ENCODE measurements around the gene SLC30A1.
A peak's percentile ranks its signal among the peaks of the same experiment; 100 is the strongest.

The SLC30A1 gene

DNA sequence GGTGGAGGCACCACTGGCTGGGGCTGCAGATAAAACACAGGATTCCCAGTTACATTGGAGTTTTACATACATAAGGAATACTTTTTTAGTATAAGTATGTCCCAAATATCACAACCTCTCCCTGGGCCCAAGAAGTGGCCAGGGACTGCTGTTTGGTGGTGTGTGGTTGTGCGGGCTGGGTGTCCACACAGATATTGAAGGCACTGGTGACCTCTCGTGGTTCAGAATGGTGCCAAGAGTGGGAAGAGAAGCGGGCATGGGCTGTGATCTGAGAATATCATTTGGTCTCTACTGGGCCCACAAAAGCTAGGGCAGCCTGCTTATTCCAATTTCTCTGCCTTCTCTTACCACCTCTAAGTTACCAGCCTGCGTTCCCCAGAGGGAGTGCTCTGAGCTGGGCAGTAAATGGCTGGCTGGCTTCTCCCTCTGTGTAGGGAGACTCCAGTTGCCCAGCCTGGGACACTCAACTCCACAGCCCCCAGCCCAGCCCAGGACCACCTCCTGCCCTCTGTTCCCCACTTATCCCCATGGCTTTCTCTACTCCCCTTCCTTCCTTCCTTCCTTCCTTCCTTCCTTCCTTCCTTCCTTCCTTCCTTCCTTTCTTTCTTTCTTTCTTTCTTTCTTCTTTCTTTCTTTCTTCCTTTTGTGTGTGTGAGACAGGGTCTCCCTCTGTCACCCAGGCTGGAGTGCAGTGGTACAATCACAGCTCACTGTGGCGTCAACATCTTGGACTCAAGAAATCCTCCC lies 44.2 kb downstream of the SLC30A1 start:
- Mint-ChIP-seq H3K9me3 (no peaks in the 10 kb centered on the region), H3K36me3 (no peaks in the 10 kb centered on the region), H3K27me3 (peaks cover 2% of the 10 kb centered on the region in 2 donors), H3K27ac (no peak overlapping the region), H3K4me1 (peaks cover under 1 to 2% of the 10 kb centered on the region in 2 donors), H3K4me3 (no peak overlapping the region)
- ATAC-seq (replicated peaks), result no peak
- DNase-seq, result no peak

DNA sequence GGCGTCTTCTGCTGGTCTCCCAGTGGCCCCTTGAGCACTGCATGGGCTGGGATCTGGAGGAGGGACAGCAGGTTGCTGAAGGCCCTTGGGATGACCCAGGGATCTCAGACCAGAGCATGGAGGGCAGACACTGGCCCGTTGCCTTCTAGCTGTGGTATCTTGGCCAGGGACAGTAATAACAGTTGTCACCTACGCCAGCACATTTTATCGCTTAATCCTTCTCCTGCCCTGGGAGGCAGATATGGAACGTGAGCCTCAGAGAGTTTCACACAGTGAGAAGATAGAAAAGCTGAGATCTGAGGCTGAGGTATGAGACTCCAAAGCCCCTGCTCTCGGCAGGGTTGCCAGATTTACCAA lies 46.9 kb downstream of the SLC30A1 start:
- ATAC-seq (replicated peaks) (no peak), DNase-seq (no peak)
- no peaks in the 10 kb centered on the region for H3K36me3 Mint-ChIP-seq
- no peak overlapping the region for H3K4me3 Mint-ChIP-seq
- H3K4me1 Mint-ChIP-seq, result peaks cover 15 to 20% of the 10 kb centered on the region in 2 donors
- H3K27ac Mint-ChIP-seq, result no peak overlapping the region
- peaks cover 7 to 9% of the 10 kb centered on the region in 2 donors for H3K27me3 Mint-ChIP-seq
- H3K9me3 Mint-ChIP-seq, result no peaks in the 10 kb centered on the region

DNA sequence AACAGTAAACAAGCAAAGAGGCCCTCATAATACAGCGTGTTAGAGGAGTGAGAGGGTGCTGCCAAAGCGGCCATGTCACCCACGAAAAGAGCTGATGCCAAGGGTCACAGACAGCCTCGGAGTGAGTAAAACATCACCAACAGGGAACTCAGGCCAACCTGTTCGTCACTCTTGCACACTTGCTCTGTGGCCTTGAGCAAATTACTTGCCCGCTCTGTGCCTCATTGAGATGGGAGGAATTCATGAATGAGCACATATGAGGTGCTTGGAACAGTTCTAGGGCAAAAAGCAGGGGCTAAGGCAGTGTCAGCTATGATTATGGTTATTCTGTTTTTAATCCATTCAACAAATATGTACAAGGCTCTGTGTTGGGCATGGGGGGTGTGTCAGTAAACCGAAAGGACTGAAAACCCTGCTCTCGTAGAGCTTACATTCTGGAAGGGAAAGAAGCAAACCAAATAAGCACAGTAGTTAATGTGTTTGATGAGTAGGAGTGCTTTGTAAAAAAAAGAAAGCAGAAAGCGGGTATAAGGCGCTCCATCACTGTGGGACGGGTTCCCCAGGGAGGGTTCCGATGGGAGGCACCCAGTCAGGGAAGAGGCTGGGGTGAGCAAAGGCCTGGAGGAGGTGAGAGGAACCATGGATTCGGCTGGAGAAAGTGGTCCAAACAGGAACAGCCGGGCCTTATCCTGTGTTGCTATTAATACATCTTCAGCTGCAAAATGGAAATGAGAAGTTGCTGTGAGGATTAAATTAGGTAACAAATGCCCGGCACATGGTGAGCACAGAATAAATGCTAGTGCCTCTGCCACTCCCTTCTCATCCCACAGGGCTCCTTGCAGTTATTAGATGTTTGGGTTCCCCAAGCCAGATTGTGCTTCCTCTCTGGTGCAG lies 47.5 kb downstream of the SLC30A1 start:
- Mint-ChIP-seq H3K27me3 (peaks cover 7 to 11% of the 10 kb centered on the region in 2 donors), H3K27ac (no peak overlapping the region), H3K4me3 (no peak overlapping the region), H3K4me1 (peaks cover 19 to 26% of the 10 kb centered on the region in 2 donors), H3K9me3 (no peaks in the 10 kb centered on the region), H3K36me3 (no peaks in the 10 kb centered on the region)
- DNase-seq (no peak), ATAC-seq (replicated peaks) (no peak)

DNA sequence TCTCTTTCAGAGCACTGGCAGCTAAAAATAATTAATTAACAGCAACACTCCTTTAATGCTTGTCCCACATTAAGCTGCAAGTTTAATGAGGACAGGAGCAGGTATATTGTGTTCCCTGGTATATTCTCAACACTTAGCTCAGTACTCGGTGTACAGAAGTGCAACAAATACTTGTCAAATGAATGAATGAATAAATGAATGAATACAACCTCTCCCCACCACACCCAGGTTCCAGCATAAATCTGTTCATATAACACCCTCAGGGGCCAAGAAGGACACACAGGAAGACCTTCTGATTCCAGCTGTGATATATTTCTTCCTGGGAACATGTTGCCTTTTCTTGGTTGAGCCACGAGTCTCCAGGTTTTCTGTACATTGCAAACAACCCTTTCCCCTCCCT lies 48.9 kb downstream of the SLC30A1 start:
- Mint-ChIP-seq H3K9me3 (no peaks in the 10 kb centered on the region), H3K36me3 (no peaks in the 10 kb centered on the region), H3K4me3 (no peak overlapping the region), H3K27ac (no peak overlapping the region), H3K27me3 (peaks cover 7 to 11% of the 10 kb centered on the region in 2 donors), H3K4me1 (peaks cover 19 to 34% of the 10 kb centered on the region in 2 donors)
- ATAC-seq (replicated peaks) (no peak), DNase-seq (no peak)

DNA sequence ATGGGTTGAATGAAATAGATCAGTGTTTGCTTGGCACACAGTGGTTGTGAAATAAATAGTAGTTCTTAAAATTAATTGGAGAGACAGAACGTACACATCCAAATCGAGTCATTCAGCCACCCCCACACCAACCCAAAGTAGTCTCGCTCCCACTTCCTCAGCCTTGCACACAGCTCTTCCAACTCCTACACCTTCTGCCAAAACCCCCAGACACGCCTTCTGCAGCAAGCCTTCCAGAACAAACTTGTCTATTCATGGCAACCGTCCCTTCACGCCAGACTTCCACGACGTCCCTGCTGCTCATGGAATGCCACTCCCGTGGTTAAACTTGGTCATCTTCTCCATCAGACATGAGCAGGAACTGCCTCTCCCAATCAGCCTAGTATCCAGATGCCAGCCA lies 49.5 kb downstream of the SLC30A1 start:
- H3K36me3 Mint-ChIP-seq, result no peaks in the 10 kb centered on the region
- DNase-seq (no peak), ATAC-seq (replicated peaks) (no peak)
- H3K27me3 Mint-ChIP-seq, result peaks cover 7 to 11% of the 10 kb centered on the region in 2 donors
- no peaks in the 10 kb centered on the region for H3K9me3 Mint-ChIP-seq
- peaks cover 19 to 34% of the 10 kb centered on the region in 2 donors for H3K4me1 Mint-ChIP-seq
- H3K4me3 Mint-ChIP-seq, result no peak overlapping the region
- H3K27ac Mint-ChIP-seq, result no peak overlapping the region

DNA sequence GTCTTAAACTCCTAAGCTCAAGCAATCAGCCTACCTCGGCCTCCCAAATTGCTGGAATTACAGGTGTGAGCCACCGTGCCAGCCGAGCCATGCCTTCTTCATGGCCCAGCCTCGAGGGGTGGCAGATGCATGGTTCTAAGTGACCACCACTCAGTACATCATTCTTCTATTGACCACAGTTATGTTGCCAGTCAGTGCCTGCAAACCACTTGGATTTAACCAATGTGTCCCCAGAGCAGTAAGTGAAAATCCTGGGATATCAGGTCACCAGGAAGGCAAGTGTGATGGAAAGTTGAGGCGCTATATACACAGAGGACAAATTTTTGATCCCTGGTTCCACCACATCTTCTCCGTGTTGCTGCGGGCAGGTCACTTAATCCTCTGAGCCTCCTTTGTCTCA lies 50.0 kb downstream of the SLC30A1 start:
- H3K27ac Mint-ChIP-seq, result no peak overlapping the region
- no peaks in the 10 kb centered on the region for H3K36me3 Mint-ChIP-seq
- DNase-seq (no peak), ATAC-seq (replicated peaks) (no peak)
- peaks cover 7 to 11% of the 10 kb centered on the region in 2 donors for H3K27me3 Mint-ChIP-seq
- peaks cover 19 to 34% of the 10 kb centered on the region in 2 donors for H3K4me1 Mint-ChIP-seq
- H3K4me3 Mint-ChIP-seq, result no peak overlapping the region
- no peaks in the 10 kb centered on the region for H3K9me3 Mint-ChIP-seq

DNA sequence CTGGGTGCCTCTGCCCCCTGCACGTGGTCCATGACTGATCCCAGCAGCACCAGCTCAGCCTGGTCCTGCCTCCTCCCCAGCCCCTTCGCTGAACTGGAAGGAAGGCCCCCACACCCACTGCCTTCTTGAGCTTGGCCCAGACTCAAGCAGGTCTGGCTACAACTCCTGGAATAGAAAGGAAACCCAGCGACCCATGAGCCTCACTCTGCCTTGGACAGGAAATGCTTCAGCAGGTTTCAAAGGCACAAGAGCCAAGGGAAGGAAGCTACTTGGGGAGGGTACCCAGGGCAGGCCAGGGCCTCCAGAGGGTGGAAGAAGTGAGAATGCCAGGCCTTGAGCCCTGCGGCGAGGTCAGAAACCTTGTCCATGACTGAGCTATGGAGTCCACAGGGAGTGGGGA lies 51.1 kb downstream of the SLC30A1 start:
- no peak overlapping the region for H3K27ac Mint-ChIP-seq
- H3K36me3 Mint-ChIP-seq, result no peaks in the 10 kb centered on the region
- H3K27me3 Mint-ChIP-seq, result peaks cover 7 to 15% of the 10 kb centered on the region in 2 donors
- H3K4me3 Mint-ChIP-seq, result no peak overlapping the region
- DNase-seq (no peak), ATAC-seq (replicated peaks) (peak in 1 of 2 donors; percentile 14)
- no peaks in the 10 kb centered on the region for H3K9me3 Mint-ChIP-seq
- peaks cover 19 to 34% of the 10 kb centered on the region in 2 donors for H3K4me1 Mint-ChIP-seq

DNA sequence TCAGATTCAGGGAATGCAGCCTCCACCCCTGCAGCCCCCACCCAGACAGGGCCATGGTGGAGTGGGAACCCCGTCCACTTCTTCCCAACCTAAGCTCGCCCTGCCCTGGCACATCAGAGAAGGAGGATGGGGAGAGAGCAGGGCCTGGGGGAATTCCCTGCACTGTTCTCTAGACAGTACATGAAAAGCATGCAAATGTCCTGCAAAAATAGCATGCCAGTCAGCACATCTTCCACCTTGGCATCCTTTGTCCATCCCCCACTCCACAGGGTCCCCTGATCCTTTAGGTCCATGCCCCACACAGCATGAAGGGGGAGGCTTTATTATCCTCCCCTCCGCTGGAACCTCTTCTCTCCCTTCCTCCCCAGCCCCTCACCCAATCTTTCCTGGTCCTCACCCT lies 52.0 kb downstream of the SLC30A1 start:
- ATAC-seq (replicated peaks), result peak; percentile 89 to 95
- Mint-ChIP-seq H3K36me3 (no peaks in the 10 kb centered on the region), H3K9me3 (no peaks in the 10 kb centered on the region), H3K27me3 (peaks cover 7 to 15% of the 10 kb centered on the region in 2 donors), H3K4me3 (no peak overlapping the region), H3K27ac (no peak overlapping the region), H3K4me1 (peaks cover 19 to 34% of the 10 kb centered on the region in 2 donors)
- no peak for DNase-seq

DNA sequence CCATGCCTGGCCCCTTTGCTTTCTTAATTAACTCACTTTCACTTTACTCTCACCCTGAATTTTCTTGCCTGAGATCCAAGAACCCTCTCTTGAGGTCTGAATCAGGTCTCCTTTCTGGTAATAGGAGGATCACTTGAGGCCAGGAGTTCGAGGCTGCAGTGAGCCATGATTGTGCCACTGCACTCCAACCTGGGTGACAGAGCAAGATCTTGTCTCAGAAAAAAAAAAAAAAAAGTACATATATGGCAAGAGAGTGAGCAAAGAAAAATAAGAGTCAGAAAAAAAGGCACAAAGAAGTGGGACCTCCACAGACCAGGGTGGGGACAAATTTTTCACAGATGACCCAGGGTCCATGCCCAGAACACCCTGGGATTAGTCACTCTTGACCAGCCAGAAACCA lies 52.9 kb downstream of the SLC30A1 start:
- H3K4me1 Mint-ChIP-seq, result peaks cover 22 to 34% of the 10 kb centered on the region in 2 donors
- ATAC-seq (replicated peaks) (no peak), DNase-seq (no peak)
- H3K27ac Mint-ChIP-seq, result no peak overlapping the region
- no peaks in the 10 kb centered on the region for H3K36me3 Mint-ChIP-seq
- H3K4me3 Mint-ChIP-seq, result no peak overlapping the region
- no peaks in the 10 kb centered on the region for H3K9me3 Mint-ChIP-seq
- peaks cover 7 to 15% of the 10 kb centered on the region in 2 donors for H3K27me3 Mint-ChIP-seq

DNA sequence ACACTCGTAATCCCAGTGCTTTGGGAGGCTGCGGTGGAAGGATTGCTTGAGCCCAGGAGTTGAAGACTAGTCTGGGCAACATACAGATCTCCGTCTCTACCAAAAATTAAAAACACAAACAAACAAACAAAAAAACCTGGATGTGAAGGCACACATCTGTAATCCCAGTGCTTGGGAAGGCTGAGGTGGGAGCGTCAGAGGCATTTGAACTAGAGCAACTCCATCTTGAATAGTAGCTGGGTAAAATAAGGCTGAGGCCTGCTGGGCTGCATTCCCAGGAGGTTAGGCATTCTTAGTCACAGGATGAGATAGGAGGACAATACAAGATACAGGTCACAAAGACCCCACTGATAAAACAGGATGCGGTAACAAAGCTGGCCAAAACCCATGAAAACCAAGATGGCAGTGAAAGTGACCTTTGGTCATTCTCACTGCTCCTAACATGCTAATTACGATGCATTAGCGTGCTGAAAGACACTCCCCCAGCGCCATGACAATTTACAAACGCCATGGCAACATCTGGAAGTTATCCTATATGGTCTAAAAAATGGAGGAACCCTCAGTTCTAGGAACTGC lies 53.8 kb downstream of the SLC30A1 start:
- Mint-ChIP-seq H3K27me3 (peaks cover 7 to 15% of the 10 kb centered on the region in 2 donors), H3K4me1 (peaks cover 22 to 34% of the 10 kb centered on the region in 2 donors), H3K9me3 (no peaks in the 10 kb centered on the region), H3K27ac (no peak overlapping the region), H3K4me3 (no peak overlapping the region), H3K36me3 (no peaks in the 10 kb centered on the region)
- DNase-seq (no peak), ATAC-seq (replicated peaks) (no peak)

DNA sequence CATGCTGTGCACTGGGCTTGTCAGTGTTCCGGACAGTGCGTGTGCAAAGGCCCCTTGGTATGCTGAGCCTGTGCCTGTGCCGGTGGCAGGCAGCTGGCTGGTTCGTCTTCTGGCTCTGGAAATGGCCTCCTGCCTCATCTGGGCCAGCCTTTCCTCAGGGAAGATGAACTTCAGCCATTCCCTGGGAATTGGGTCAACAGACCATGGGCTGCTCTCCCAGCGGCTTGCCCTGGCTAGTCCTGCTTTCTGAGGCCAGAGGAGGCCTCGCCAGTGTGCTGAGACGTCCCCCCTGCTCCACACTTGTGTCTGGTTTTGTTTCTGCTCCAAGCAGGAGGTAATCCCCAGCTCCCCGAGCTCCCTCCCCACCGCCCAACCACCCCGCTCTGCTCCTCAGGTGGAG lies 54.4 kb downstream of the SLC30A1 start:
- ATAC-seq (replicated peaks) (no peak), DNase-seq (no peak)
- H3K27me3 Mint-ChIP-seq, result peaks cover 3 to 12% of the 10 kb centered on the region in 2 donors
- no peak overlapping the region for H3K27ac Mint-ChIP-seq
- H3K9me3 Mint-ChIP-seq, result no peaks in the 10 kb centered on the region
- no peaks in the 10 kb centered on the region for H3K36me3 Mint-ChIP-seq
- H3K4me1 Mint-ChIP-seq, result peaks cover 23 to 35% of the 10 kb centered on the region in 2 donors
- no peak overlapping the region for H3K4me3 Mint-ChIP-seq

DNA sequence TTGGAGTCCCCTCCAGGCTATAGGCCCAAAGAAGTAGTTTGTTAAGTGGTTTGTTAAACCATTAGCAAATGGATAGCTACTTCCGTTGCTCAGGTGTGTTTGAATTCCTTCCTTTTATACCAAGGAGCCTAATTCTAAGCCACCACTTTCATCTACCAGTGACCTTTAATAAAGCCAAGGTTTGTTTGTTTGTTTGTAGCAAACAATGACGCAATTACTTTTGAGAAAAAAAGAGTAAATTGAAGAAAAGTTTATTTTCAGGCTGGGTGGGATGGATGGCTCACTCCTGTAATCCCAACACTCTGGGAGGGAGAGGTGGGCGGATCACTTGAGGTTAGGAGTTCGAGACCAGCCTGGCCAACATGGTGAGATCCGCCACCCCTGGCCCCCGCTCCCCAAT lies 56.2 kb downstream of the SLC30A1 start:
- DNase-seq (no peak), ATAC-seq (replicated peaks) (no peak)
- H3K36me3 Mint-ChIP-seq, result no peaks in the 10 kb centered on the region
- no peak overlapping the region for H3K4me3 Mint-ChIP-seq
- no peak overlapping the region for H3K27ac Mint-ChIP-seq
- H3K4me1 Mint-ChIP-seq, result peaks cover 30 to 44% of the 10 kb centered on the region in 2 donors
- H3K27me3 Mint-ChIP-seq, result peaks cover 0 to 9% of the 10 kb centered on the region in 2 donors
- no peaks in the 10 kb centered on the region for H3K9me3 Mint-ChIP-seq
